ENCODE results near the gene PRRX2.
"Not testable (repeated sequence)": the region's sequence is repeated elsewhere in the genome, so short reads cannot be mapped to it uniquely, and the experiment has no call there.

The PRRX2 gene

DNA sequence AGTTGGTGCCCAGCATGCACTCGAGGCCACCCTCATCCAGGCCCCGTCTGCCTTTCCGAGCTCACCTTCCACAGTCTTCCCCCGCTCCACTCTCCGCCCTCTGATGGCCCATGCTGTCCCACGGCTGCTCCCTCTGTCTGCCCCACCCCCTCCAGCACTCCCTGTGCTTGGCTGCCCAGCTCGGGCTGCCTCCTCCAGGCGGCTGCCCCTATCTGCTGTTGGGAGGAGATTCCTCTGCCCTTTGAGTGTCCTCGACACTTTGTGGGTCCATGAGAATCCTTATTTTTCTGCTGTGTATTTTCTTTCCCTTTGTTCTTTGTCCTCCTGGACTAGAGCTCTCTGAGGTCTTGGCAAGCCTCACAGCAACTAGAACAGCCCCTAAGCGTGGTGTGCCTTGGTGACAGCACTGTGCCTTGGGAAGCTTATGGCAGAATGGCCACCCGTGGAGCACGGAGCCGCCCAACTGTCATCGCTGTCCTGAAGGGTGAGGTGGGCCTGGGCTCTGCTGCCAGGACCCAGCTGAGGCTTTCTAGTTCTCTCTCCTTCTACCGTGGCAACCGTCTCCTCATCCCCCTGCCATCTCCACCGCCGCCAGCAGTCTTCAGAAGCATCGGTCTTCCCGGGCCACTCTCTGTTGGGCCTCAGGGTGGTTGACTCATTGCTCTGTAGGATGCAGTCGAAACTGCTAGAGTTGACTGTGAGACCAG is 34.3 kb upstream of the PRRX2 start:
- no peak for DNase-seq (ENCODE audit: extremely low read depth, low read depth)
- TF ChIP-seq, protein P1, sequence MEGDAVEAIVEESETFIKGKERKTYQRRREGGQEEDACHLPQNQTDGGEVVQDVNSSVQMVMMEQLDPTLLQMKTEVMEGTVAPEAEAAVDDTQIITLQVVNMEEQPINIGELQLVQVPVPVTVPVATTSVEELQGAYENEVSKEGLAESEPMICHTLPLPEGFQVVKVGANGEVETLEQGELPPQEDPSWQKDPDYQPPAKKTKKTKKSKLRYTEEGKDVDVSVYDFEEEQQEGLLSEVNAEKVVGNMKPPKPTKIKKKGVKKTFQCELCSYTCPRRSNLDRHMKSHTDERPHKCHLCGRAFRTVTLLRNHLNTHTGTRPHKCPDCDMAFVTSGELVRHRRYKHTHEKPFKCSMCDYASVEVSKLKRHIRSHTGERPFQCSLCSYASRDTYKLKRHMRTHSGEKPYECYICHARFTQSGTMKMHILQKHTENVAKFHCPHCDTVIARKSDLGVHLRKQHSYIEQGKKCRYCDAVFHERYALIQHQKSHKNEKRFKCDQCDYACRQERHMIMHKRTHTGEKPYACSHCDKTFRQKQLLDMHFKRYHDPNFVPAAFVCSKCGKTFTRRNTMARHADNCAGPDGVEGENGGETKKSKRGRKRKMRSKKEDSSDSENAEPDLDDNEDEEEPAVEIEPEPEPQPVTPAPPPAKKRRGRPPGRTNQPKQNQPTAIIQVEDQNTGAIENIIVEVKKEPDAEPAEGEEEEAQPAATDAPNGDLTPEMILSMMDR (IDR thresholded peaks at IDR 0.05; ENCODE audit: low read depth, low read length): no peak

DNA sequence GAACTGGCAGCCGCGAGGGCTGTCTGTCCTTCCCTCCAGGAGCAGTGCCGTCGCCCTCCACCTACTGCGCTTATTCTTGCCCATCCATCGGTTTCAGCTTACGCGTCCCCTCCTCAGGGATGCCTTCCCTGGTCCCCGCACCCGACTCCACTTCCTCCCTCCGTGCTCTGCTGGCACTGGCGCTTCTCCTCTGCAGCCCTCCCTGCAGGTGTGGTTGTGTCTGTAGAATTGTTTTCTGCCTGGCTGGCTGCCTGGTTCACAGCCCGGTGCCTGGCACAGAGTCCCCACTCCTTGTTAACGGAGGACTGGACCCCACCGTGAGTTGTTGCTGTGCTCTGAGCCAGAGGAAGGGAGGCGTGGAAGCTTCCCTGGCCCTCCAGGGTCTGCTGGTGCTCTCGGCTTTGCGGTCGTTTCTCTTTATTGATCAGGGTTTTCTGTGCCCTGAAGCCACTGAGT is 33.7 kb upstream of the PRRX2 start:
- TF ChIP-seq, protein P1 (IDR thresholded peaks at IDR 0.05; ENCODE audit: low read depth, low read length): no peak
- no peak for DNase-seq (ENCODE audit: extremely low read depth, low read depth)

DNA sequence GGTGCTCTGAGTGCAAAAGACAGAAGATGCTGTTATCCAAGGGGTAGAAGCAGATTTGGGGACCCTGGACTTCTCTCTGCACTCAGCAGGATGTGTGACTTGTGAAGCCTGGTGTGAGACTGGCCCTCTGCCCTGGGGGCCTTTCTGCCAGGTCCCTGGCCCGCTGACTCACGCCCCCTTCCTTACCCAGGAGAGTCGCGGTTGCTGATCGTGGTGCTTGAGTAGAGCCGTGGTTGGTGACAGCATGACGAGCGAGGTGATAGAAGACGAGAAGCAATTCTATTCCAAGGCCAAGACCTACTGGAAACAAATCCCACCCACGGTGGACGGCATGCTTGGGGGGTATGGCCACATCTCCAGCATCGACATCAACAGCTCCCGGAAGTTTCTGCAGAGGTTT is 33.0 kb upstream of the PRRX2 start:
- no peak for DNase-seq (ENCODE audit: extremely low read depth, low read depth)
- TF ChIP-seq, protein P1 (IDR thresholded peaks at IDR 0.05; ENCODE audit: low read depth, low read length): no peak

DNA sequence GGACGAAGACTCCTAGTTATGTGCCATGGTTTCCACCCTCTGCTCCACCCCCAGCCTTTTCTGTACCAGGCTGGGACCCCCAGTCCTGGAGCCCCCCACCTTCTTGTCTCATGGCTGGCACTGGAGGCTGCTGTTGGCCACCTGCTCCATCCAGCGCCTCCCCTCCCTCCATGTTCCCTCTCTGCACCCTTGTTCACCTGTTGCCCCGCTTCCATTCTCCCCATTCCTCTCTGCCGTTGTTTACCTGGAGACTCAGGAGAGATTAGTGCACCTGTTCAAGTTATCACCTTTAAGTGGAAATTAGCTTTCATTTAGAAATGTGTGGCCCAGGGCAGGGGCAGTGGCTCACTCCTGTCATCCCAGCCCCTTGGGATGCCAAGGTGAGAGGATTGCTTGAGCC is 32.2 kb upstream of the PRRX2 start:
- TF ChIP-seq, protein P1 (IDR thresholded peaks at IDR 0.05; ENCODE audit: low read depth, low read length): no peak
- no peak for DNase-seq (ENCODE audit: extremely low read depth, low read depth)

DNA sequence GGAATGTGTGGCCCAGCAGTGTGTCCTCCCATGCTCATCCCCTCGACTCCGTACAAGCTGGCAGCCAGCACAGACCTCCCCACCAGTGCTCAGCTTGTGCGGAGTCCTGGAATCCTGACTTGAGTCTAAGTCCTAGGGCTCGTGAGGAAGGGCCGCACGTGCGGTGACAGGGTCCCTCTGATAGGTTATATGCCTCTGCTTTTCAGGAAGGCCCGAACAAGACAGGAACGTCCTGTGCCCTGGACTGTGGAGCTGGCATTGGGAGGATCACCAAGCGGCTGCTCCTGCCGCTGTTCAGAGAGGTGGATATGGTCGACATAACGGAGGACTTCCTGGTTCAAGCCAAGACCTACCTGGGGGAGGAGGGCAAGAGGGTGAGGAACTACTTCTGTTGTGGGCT is 31.6 kb upstream of the PRRX2 start:
- TF ChIP-seq, protein P1 (IDR thresholded peaks at IDR 0.05; ENCODE audit: low read depth, low read length): no peak
- DNase-seq (ENCODE audit: extremely low read depth, low read depth): no peak

DNA sequence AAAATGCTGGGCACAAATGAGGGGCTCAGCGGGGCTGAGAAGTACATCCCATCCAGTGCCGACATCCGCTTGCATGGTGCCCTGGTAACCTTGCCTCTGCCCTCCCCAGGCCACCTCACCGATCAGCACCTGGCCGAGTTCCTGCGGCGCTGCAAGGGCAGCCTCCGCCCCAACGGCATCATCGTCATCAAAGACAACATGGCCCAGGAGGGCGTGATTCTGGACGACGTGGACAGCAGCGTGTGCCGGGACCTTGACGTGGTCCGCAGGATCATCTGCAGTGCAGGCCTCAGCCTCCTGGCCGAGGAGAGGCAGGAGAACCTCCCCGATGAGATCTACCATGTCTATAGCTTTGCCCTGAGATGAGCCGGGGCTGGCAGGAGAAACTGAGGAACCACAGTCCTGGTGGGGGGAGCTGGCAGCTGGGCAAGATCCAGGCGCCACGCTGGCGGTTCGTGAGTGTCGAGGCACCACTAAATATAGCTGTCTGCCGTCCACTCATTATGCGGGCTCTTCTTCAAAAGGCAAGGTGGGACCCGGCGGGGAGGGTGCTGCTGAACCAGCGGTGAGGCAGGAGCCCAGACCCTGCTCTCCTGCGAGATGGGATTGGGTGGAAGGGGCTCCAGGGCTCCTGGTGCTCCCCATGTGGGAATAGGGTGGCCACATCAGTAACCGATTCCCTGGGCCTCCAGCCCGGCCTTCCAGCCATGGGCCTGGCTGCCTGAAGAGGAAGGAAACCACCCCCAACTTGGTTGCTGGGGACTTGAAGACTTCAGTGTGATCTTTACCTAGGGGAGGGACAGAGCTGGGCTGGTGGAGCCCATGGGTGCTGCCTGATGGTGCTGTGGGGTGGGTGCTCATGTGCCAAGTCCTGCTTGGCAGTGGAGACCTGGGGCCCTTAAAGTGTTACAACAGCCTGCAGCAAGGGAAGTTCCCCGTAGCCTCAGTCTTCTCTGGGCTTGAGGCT is 30.1 kb upstream of the PRRX2 start:
- TF ChIP-seq, protein P1 (IDR thresholded peaks at IDR 0.05; ENCODE audit: low read depth, low read length): no peak
- DNase-seq (ENCODE audit: extremely low read depth, low read depth): no peak

DNA sequence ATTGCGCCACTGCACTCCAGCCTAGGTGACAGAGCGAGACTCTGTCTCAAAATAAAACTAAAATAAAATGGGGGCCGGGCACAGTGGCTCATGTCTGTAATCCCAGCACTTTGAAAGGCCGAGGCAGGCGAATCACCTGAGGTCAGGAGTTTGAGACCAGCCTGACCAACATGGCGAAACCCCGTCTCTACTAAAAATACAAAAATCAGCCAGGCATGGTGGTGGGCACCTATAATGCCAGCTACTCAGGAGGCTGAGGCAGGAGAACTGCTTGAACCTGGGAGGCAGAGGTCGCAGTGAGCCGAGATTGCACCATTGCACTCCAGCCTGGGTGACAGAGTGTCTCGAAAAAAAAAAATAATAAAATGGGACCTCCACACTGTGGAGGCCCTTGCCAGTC is 29.1 kb upstream of the PRRX2 start:
- not testable (repeated sequence) for DNase-seq (ENCODE audit: extremely low read depth, low read depth)
